ENCODE results near the gene PPCDC. TPM values are rescaled to one million over a fixed set of nuclear protein-coding genes. Genes with fewer than 3 reads are reported as not detected.
A peak's percentile ranks its signal among the peaks of the same experiment; 100 is the strongest.

Gene PPCDC
- total and polyA plus RNA-seq, 12 donors, result 3.6 to 14.6 (median 5.8) TPM

DNA sequence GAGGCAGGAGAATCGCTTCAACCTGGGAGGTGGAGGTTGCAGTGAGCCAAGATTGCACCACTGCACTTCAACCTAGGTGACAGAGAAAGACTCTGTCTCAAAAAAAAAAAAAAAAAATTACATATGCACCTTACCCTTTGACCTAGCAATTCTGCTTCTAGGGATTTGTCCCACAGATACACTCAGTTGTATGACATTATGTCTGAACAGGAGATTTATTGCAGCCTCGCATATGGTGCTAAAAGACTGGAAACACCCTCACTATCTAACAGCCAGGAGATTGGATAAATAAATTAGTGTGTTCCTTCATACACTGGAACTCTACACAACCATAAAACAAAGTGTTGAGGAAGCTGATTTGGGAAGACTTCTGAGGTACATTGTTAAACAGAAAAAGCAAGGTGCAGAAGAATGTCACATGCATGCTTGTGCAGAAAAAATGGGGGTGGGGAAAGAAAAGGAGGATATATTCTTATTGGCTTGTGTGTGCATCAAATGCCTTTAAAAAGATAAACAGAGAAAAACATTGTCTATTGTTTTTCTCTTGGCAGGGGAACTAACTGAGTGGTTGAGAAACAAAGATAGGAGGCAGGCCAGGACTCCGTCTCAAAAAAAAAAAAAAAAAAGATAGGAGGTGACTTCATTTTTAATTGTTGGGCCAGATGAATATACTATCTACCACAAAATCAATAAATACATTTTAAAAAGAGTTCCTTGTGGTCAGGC, 30.9 kb downstream of the PPCDC start:
- intact Hi-C loops (cut with DNase I), result no loop called here
- Histone ChIP-seq H3K36me3 (no peaks in the 10 kb centered on the region), H3K4me1 (peaks cover 6 to 70% (median 48%) of the 10 kb centered on the region in 9 donors), H3K4me3 (no peak overlapping the region), H3K27me3 (no peaks in the 10 kb centered on the region), H3K27ac (peak overlapping the region in 7 of 10 donors; percentile 38 to 72 (median 55)), H3K9me3 (no peaks in the 10 kb centered on the region)
- DNase-seq, result no peak
- WGBS, 2 donors, result 48 to 60% methylated on average over 3 of the region's 3 CpGs
- TF ChIP-seq, protein P1, sequence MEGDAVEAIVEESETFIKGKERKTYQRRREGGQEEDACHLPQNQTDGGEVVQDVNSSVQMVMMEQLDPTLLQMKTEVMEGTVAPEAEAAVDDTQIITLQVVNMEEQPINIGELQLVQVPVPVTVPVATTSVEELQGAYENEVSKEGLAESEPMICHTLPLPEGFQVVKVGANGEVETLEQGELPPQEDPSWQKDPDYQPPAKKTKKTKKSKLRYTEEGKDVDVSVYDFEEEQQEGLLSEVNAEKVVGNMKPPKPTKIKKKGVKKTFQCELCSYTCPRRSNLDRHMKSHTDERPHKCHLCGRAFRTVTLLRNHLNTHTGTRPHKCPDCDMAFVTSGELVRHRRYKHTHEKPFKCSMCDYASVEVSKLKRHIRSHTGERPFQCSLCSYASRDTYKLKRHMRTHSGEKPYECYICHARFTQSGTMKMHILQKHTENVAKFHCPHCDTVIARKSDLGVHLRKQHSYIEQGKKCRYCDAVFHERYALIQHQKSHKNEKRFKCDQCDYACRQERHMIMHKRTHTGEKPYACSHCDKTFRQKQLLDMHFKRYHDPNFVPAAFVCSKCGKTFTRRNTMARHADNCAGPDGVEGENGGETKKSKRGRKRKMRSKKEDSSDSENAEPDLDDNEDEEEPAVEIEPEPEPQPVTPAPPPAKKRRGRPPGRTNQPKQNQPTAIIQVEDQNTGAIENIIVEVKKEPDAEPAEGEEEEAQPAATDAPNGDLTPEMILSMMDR (IDR thresholded peaks at IDR 0.05), result peak in 2 of 9 donors; percentile 13 to 27
- ATAC-seq, result peak in 4 of 8 donors; percentile 15 to 56 (median 22)

DNA sequence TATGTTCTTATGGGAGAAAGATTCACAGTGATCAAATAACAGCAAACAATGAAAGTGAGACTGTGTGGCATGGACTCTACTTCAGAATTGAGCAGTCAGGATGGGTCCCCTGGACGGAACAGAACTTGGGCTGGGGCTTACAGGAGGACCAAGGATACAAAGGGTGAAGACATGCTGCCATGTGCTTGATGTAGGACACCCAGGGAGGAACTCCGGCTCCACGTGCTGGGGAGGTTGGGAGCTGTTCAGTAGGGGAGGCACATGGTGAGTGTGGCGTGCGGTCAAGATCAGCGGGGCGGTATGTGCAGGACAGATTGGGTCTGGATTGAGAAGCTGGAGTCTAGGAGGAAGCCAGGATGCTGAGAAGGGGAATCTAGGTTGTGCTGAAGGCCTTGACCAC, 32.6 kb downstream of the PPCDC start:
- peak overlapping the region in 2 of 10 donors; percentile 24 to 70 for H3K27ac ChIP-seq
- TF ChIP-seq, protein P1 (IDR thresholded peaks at IDR 0.05), result no peak

DNA sequence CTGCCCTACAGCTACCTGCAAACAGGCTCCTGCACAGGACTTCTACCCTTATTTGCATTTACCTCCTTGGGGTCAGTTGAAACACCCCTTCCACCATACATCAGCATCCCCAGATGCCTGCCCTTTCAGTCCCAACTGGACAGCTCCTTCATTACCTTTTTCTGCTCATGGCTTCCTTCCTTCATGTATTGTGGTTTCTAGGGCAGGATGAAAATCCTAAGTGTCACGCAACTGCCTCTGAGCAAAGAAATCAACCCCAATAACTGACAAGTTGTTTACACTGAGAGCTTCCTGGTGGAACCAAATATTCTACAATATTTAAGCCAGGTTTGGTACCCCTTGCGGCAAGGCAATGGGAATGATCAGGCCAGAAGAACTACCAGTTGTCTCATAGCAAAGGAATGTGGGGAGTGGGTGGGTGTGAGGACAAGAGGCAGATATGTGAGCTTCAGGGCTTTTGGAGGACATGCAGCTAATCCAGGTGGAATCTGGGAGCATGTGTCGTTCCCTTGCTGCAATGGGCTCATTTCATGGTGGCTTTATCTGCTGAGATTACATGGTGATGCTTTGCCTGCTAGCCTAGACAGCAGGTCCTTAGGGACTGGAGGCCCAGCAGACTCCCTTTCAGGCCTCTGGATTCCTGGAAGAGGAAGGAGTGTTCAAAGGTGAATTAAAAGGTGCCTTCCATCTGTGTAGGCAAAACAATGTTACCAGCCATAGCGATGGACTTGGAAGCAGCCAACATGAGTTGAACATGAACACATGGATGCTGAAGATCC, 34.9 kb downstream of the PPCDC start:
- Histone ChIP-seq H3K4me1 (peaks cover under 1 to 54% (median 23%) of the 10 kb centered on the region in 9 donors), H3K27ac (peak overlapping the region in 7 of 10 donors; percentile 2 to 67 (median 37)), H3K36me3 (no peaks in the 10 kb centered on the region), H3K4me3 (no peak overlapping the region), H3K9me3 (no peaks in the 10 kb centered on the region), H3K27me3 (no peaks in the 10 kb centered on the region)
- TF ChIP-seq, protein P1 (IDR thresholded peaks at IDR 0.05), result no peak
- WGBS, 2 donors, result 91 to 96% methylated on average over 4 of the region's 4 CpGs
- intact Hi-C loops (cut with DNase I), result no loop called here
- DNase-seq (no peak), ATAC-seq (no peak)

More for the DNA sequence above, 32.6 kb downstream of the PPCDC start:
- Histone ChIP-seq H3K36me3 (no peaks in the 10 kb centered on the region), H3K4me3 (no peak overlapping the region), H3K9me3 (no peaks in the 10 kb centered on the region), H3K27me3 (no peaks in the 10 kb centered on the region), H3K4me1 (peaks cover 6 to 53% (median 39%) of the 10 kb centered on the region in 9 donors)
- WGBS, 2 donors, result 92 to 94% methylated on average over 7 of the region's 7 CpGs
- DNase-seq (no peak), ATAC-seq (no peak)
- intact Hi-C loops (cut with DNase I), result no loop called here

DNA sequence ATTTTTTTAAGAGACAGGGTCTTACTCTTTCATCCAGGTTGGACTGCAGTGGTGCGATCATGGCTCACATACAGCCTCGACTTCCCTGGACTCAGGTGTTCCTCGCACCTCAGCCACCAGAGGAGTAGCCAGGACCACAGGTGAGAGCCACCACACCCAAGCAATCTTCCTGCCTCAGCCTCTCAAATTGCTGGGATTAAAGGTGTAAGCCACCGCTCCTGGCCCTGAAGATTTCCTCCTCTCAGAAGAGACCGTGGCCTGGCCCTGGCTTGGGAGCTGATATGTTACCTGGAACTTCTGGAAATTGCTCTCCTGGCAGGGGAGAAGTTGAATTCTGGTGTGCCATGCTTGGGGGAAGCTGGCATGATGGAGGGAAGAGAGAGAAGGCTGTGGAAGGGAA, 36.2 kb downstream of the PPCDC start:
- Histone ChIP-seq H3K9me3 (no peaks in the 10 kb centered on the region), H3K27me3 (no peaks in the 10 kb centered on the region), H3K27ac (no peak overlapping the region), H3K4me3 (no peak overlapping the region), H3K4me1 (peaks cover 1 to 53% (median 24%) of the 10 kb centered on the region in 9 donors), H3K36me3 (no peaks in the 10 kb centered on the region)
- TF ChIP-seq, protein P1 (IDR thresholded peaks at IDR 0.05), result no peak
- DNase-seq (peak in 1 of 2 donors; percentile 1), ATAC-seq (no peak)
- intact Hi-C loops (cut with DNase I), result no loop called here
- WGBS, 2 donors, result 88 to 98% methylated on average over 5 of the region's 5 CpGs
